Caki2 (cell line): ENCODE results near the gene MMP24. TPM values are rescaled to one million over a fixed set of nuclear protein-coding genes. Genes with fewer than 3 reads are reported as not detected.

Source experiments
- DNase-seq: peaks from one replicate; pipeline ENCODE4 v3.0.0-alpha.2; 2015; ENCODE audit warnings: low read depth
- in situ Hi-C: cut with HindIII; loops from 2 replicates; pipeline ENCODE4 v1.10.0; 2016; ENCODE audit warnings: low sequenced_read_pairs, low pct_unique_long_range_greater_than_20kb, mixed read lengths
- total RNA-seq: library from RNA; depleted of rRNA; stranded (reverse); fragments of >200 nt; shearing (Covaris generic); gene quantifications from 2 replicates; pipeline ENCODE4 v1.2.3, GENCODE V29; 2014; ENCODE audit warnings: low replicate concordance

The MMP24 gene
- total RNA-seq, 1 experiment from 2014 or later = 14.3 TPM

- in situ Hi-C loops = no loop called here
- peak; percentile 65 for DNase-seq
These were observed 18.4 kb upstream of the MMP24 start for GRCh38 chr20:35207950-35208611.

GRCh38 chr20:35215066-35215956, 11.2 kb upstream of the MMP24 start:
- in situ Hi-C loops = no loop called here
- peak; percentile 78 for DNase-seq

- in situ Hi-C loops = no loop called here
- DNase-seq = no peak
These were observed 9.9 kb upstream of the MMP24 start for GRCh38 chr20:35216541-35216940.

GRCh38 chr20:35223941-35224340, 2.5 kb upstream of the MMP24 start:
- no peak for DNase-seq
- in situ Hi-C loops = no loop called here

GRCh38 chr20:35224536-35224935, 2.0 kb upstream of the MMP24 start:
- no peak for DNase-seq
- in situ Hi-C loops = no loop called here

GRCh38 chr20:35225319-35226125, 968 bp upstream of the MMP24 start:
- in situ Hi-C loops = no loop called here

GRCh38 chr20:35226884-35227681, 593 bp downstream of the MMP24 start:
- in situ Hi-C loops = no loop called here
- DNase-seq = peak; percentile 54

More at GRCh38 chr20:35225319-35226125, 968 bp upstream of the MMP24 start:
- no peak for DNase-seq

- peak; percentile 23 for DNase-seq
- in situ Hi-C loops = no loop called here
These were observed 6.1 kb downstream of the MMP24 start for GRCh38 chr20:35232575-35232974.

- DNase-seq = no peak
- in situ Hi-C loops = no loop called here
These were observed 9.4 kb downstream of the MMP24 start for GRCh38 chr20:35235881-35236280.

GRCh38 chr20:35237486-35237885, 11.0 kb downstream of the MMP24 start:
- in situ Hi-C loops = no loop called here
- DNase-seq = no peak

GRCh38 chr20:35238170-35238569, 11.7 kb downstream of the MMP24 start:
- DNase-seq = no peak
- in situ Hi-C loops = no loop called here

GRCh38 chr20:35238735-35239134, 12.2 kb downstream of the MMP24 start:
- in situ Hi-C loops = no loop called here
- no peak for DNase-seq

- in situ Hi-C loops = no loop called here
- DNase-seq = no peak
These were observed 13.8 kb downstream of the MMP24 start for GRCh38 chr20:35240083-35240810.

GRCh38 chr20:35240811-35241293, 14.4 kb downstream of the MMP24 start:
- in situ Hi-C loops = no loop called here
- no peak for DNase-seq

- no peak for DNase-seq
- in situ Hi-C loops = no loop called here
These were observed 16.8 kb downstream of the MMP24 start for GRCh38 chr20:35243317-35243716.

GRCh38 chr20:35243986-35244385, 17.5 kb downstream of the MMP24 start:
- in situ Hi-C loops = no loop called here
- no peak for DNase-seq

- in situ Hi-C loops = no loop called here
- no peak for DNase-seq
These were observed 20.2 kb downstream of the MMP24 start for GRCh38 chr20:35246723-35247122.
